IMR-90 (cell line): ENCODE data around the gene SDC4. TPM values are rescaled to one million over a fixed set of nuclear protein-coding genes. Genes with fewer than 3 reads are reported as not detected.

Source experiments
- ATAC-seq: fragments of 200-7000 bp; cut with Tn5 transposase; 2 replicates; pipeline ENCODE4 v1.9.1; 2020; ENCODE audit warnings: low read depth, mild to moderate bottlenecking, moderate library complexity
- BruUV-seq: library from RNA; stranded (reverse); fragments of 400-500 nt; replicated peaks from 2 replicates; lab custom pipeline; 2021; lab: Mats Ljungman, UMichigan
- CTCF ChIA-PET: fragments of 300-600 bp; formaldehyde crosslinking; extraction: SDS; loops from one replicate; lab custom pipeline; 2021; ENCODE audit warnings: antibody characterized with exemption; lab: Yijun Ruan, JAX
- POLR2A ChIA-PET: fragments of 300-600 bp; sonication (Branson Sonifier 250); formaldehyde crosslinking; loops from one replicate; lab custom pipeline; 2022; ENCODE audit warnings: antibody characterized with exemption; ENCODE audit not compliant: unreplicated experiment; lab: Charles Lee
- DNase-seq: peaks from one replicate; pipeline ENCODE4 v3.0.0; 2013
- H2AFZ ChIP-seq: replicated peaks from 2 replicates; pipeline ENCODE3; 2013; ENCODE audit warnings: low read length, mild to moderate bottlenecking; ENCODE audit not compliant: poor library complexity
- H2AK5ac ChIP-seq: 2 replicates; pipeline ENCODE4 v1.6.1; 2013; ENCODE audit warnings: low read depth, low read length, inconsistent platforms
- H2AK9ac ChIP-seq: replicated peaks from 2 replicates; pipeline ENCODE3; 2013; ENCODE audit warnings: mild to moderate bottlenecking, low read depth, low read length, moderate library complexity; ENCODE audit not compliant: poor library complexity
- H2BK120ac ChIP-seq: 2 replicates; pipeline ENCODE4 v1.6.1; 2013; ENCODE audit warnings: low read depth, low read length, inconsistent platforms
- H2BK15ac ChIP-seq: 3 replicates; pipeline ENCODE4 v1.6.1; 2013; ENCODE audit warnings: low read depth, low read length, inconsistent platforms
- H2BK20ac ChIP-seq: 2 replicates; pipeline ENCODE4 v1.6.1; 2013; ENCODE audit warnings: low read depth, mild to moderate bottlenecking, inconsistent platforms, low read length, moderate library complexity
- H2BK5ac ChIP-seq: 2 replicates; pipeline ENCODE4 v1.6.1; 2013; ENCODE audit warnings: mild to moderate bottlenecking, low read depth, low read length, inconsistent platforms; ENCODE audit not compliant: poor library complexity, severe bottlenecking
- H3K14ac ChIP-seq: replicated peaks from 2 replicates; pipeline ENCODE4 v1.6.1; 2013; ENCODE audit warnings: low read depth, low read length, inconsistent platforms
- H3K18ac ChIP-seq: 2 replicates; pipeline ENCODE4 v1.6.1; 2013; ENCODE audit warnings: low read depth, low read length, control low read depth
- H3K23ac ChIP-seq: 2 replicates; pipeline ENCODE4 v1.6.1; 2013; ENCODE audit warnings: low read depth, low read length, inconsistent platforms
- H3K27ac ChIP-seq: 2 replicates; pipeline ENCODE4 v1.5.1; 2013; ENCODE audit warnings: mild to moderate bottlenecking, control low read depth, low read length; ENCODE audit not compliant: insufficient read depth
- H3K27me3 ChIP-seq: 2 replicates; pipeline ENCODE4 v1.6.1; 2013; ENCODE audit warnings: low read length; ENCODE audit not compliant: control insufficient read depth, insufficient read depth
- H3K36me3 ChIP-seq: 2 replicates; pipeline ENCODE4 v1.6.1; 2013; ENCODE audit warnings: low read length, mixed read lengths; ENCODE audit not compliant: control insufficient read depth, insufficient read depth
- H3K4ac ChIP-seq: 2 replicates; pipeline ENCODE4 v1.6.1; 2013; ENCODE audit warnings: low read depth, low read length, inconsistent platforms
- H3K4me1 ChIP-seq: 2 replicates; pipeline ENCODE4 v1.6.1; 2013; ENCODE audit warnings: low read length, mixed read lengths; ENCODE audit not compliant: control insufficient read depth, insufficient read depth
- H3K4me2 ChIP-seq: 2 replicates; pipeline ENCODE4 v1.6.1; 2013; ENCODE audit warnings: low read depth, mild to moderate bottlenecking, control low read depth, low read length, moderate library complexity
- H3K4me3 ChIP-seq: 2 replicates; pipeline ENCODE4 v1.5.1; 2013; ENCODE audit warnings: low read depth, mild to moderate bottlenecking, control low read depth, low read length, moderate library complexity; ENCODE audit not compliant: insufficient read depth
- H3K56ac ChIP-seq: 2 replicates; pipeline ENCODE4 v1.6.1; 2013; ENCODE audit warnings: low read length, inconsistent platforms; ENCODE audit not compliant: insufficient read depth; ENCODE audit errors: extremely low read depth
- H3K79me1 ChIP-seq, 2 experiments: 2 replicates each; pipeline ENCODE4 v1.6.1; 2013; ENCODE audit warnings: low read length in 2 of 2, inconsistent platforms in 1 of 2, low read depth in 1 of 2
- H3K9ac ChIP-seq: 2 replicates; pipeline ENCODE4 v1.6.1; 2013; ENCODE audit warnings: low read depth, low read length, control low read depth
- H3K9me1 ChIP-seq: 2 replicates; pipeline ENCODE4 v1.6.1; 2013; ENCODE audit warnings: low read length, inconsistent platforms; ENCODE audit not compliant: insufficient read depth
- H3K9me3 ChIP-seq: 2 replicates; pipeline ENCODE4 v1.6.1; 2013; ENCODE audit warnings: low read length; ENCODE audit not compliant: control insufficient read depth, insufficient read depth
- H4K20me1 ChIP-seq: 2 replicates; pipeline ENCODE4 v1.6.1; 2013; ENCODE audit warnings: low read length, inconsistent platforms; ENCODE audit not compliant: insufficient read depth
- H4K5ac ChIP-seq: 2 replicates; pipeline ENCODE4 v1.6.1; 2013; ENCODE audit warnings: mild to moderate bottlenecking, low read depth, low read length, control low read depth
- H4K8ac ChIP-seq, 2 experiments: 2 replicates each; pipeline ENCODE4 v1.6.1; 2013; ENCODE audit warnings: low read depth in 2 of 2, low read length in 2 of 2, control low read depth in 1 of 2, inconsistent platforms in 1 of 2
- H4K91ac ChIP-seq: 2 replicates; pipeline ENCODE4 v1.6.1; 2013; ENCODE audit warnings: low read depth, low read length, inconsistent platforms; ENCODE audit not compliant: insufficient read depth
- FOS ChIP-seq: fragments of 150-350 bp; IDR thresholded peaks from 2 replicates; pipeline ENCODE4 v1.6.1; 2016; ENCODE audit warnings: low read depth, low read length
- MAFK ChIP-seq: IDR thresholded peaks from 2 replicates; pipeline ENCODE4 v1.6.1; 2012; ENCODE audit warnings: low read depth, low read length, improper control_type of control experiment
- MAZ ChIP-seq: IDR thresholded peaks from 2 replicates; pipeline ENCODE4 v1.6.1; 2012; ENCODE audit warnings: low read depth, mild to moderate bottlenecking, low read length, improper control_type of control experiment, moderate library complexity, borderline replicate concordance
- SMC3 ChIP-seq: fragments of 150-350 bp; IDR thresholded peaks from 2 replicates; pipeline ENCODE4 v1.6.1; 2016; ENCODE audit warnings: low read depth, mild to moderate bottlenecking, antibody characterized with exemption, low read length, moderate library complexity
- WGBS, 2 experiments: methylation state at CpG; one replicate each; pipeline versions ENCODE4 v1.1.5 to v1.1.7; 2013; ENCODE audit warnings: missing lambda C conversion rate in 2 of 2; ENCODE audit not compliant: insufficient read length in 1 of 2; ENCODE audit errors: extremely low coverage in 2 of 2; 5-methylcytosine and 5-hydroxymethylcytosine counted together
- dilution Hi-C: fragments of 300-500 bp; cut with HindIII; formaldehyde crosslinking; loops from one replicate; pipeline ENCODE4 v1.14.3; 2018; ENCODE audit warnings: low sequenced_read_pairs; ENCODE audit not compliant: unreplicated experiment
- in situ Hi-C: fragments of 300-500 bp; cut with MboI; formaldehyde crosslinking; loops from 3 replicates; pipeline ENCODE4 v1.14.3; 2019; ENCODE audit warnings: low sequenced_read_pairs, inconsistent platforms, mixed read lengths
- intact Hi-C: fragments of 100-400 bp; cut with micrococcal nuclease; formaldehyde crosslinking; loops from 2 replicates; pipeline ENCODE4 v1.10.0; 2022
- polyA plus RNA-seq, 3 experiments: library from polyadenylated mRNA; depleted of rRNA; stranded (reverse); fragments of >200 nt; gene quantifications; 2 replicates each; pipeline ENCODE4 v1.2.3, GENCODE V29; 2012; ENCODE audit warnings: low replicate concordance in 1 of 3
- total RNA-seq: library from RNA; depleted of rRNA; stranded (reverse); fragments of >200 nt; gene quantifications from 2 replicates; pipeline ENCODE4 v1.2.3, GENCODE V29; 2012
- TF ChIP-seq, protein P1 (sequence below): conservative IDR thresholded peaks from 2 replicates; pipeline ENCODE4 v1.5.1; 2012; ENCODE audit warnings: mild to moderate bottlenecking, low read depth, low read length, improper control_type of control experiment

Gene SDC4
- total and polyA plus RNA-seq, 2 of the 4 experiments (the other 2 are of a cell fraction), result 203 to 265 TPM

DNA sequence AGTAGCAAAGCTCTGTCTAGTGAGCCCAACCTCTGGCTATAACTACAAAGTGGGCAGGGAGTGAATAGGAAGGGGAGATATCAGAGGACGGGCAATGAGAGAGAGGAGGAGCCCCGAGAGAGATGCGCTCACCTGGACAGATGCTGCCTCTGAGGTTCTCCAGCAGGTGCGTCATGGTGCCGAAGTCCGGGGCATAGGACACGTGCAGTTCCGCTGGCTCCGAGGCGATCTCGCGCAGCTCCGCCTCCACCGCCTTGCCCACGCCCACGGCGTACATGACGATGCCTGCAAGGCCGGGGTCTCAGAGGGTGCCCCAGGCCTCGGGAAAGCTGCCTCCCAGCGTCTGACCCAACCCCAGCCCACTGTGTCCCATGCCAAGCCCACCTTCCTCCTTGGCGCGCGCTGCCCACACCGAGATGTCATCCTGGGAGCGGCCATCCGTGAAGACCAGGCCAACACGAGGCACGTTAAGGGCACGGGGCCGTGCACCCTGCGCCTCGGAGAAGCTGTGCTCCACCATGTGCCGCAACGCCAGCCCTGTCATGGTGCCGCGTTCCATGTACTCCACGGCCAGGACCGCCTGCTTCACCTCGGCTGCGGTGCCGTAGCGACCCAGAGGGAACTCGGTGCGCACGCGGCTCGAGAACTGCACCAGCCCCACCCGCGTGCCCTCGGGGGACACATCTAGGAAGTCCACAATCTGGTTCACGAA, 50.3 kb downstream of the SDC4 start:
- POLR2A ChIA-PET, result no interaction called here
- Histone ChIP-seq H3K18ac (no peak overlapping the region), H2BK20ac (no peak overlapping the region), H3K27me3 (peaks cover 13% of the 10 kb centered on the region), H3K36me3 (no peaks in the 10 kb centered on the region), H2BK120ac (no peak overlapping the region), H4K5ac (no peak overlapping the region), H2AFZ (no peak overlapping the region), H4K91ac (no peak overlapping the region), H4K8ac (no peak overlapping the region), H3K4ac (no peak overlapping the region), H3K4me2 (no peak overlapping the region), H3K4me3 (no peak overlapping the region), H4K20me1 (no peaks in the 10 kb centered on the region), H3K9me1 (no peaks in the 10 kb centered on the region), H2BK5ac (no peak overlapping the region), H3K9me3 (no peaks in the 10 kb centered on the region; the same call in 1 of the 2 replicates), H2BK15ac (no peak overlapping the region), H2AK5ac (no peak overlapping the region), H3K4me1 (no peaks in the 10 kb centered on the region), H3K9ac (no peak overlapping the region), H3K79me1 (no peaks in the 10 kb centered on the region), H3K56ac (no peak overlapping the region), H3K14ac (no peak overlapping the region), H3K23ac (no peak overlapping the region), H2AK9ac (no peak overlapping the region), H3K27ac (no peak overlapping the region)
- 87% methylated on average over 48 of the region's 52 CpGs; no CpG with 5 or more reads in 1 of the 2 experiments for WGBS, 2 experiments
- intact Hi-C loops, result no loop called here
- ATAC-seq, result no peak
- dilution Hi-C loops, result no loop called here
- TF ChIP-seq MAFK (no peak), FOS (no peak), MAZ (no peak), SMC3 (no peak)
- TF ChIP-seq, protein P1, sequence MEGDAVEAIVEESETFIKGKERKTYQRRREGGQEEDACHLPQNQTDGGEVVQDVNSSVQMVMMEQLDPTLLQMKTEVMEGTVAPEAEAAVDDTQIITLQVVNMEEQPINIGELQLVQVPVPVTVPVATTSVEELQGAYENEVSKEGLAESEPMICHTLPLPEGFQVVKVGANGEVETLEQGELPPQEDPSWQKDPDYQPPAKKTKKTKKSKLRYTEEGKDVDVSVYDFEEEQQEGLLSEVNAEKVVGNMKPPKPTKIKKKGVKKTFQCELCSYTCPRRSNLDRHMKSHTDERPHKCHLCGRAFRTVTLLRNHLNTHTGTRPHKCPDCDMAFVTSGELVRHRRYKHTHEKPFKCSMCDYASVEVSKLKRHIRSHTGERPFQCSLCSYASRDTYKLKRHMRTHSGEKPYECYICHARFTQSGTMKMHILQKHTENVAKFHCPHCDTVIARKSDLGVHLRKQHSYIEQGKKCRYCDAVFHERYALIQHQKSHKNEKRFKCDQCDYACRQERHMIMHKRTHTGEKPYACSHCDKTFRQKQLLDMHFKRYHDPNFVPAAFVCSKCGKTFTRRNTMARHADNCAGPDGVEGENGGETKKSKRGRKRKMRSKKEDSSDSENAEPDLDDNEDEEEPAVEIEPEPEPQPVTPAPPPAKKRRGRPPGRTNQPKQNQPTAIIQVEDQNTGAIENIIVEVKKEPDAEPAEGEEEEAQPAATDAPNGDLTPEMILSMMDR, result no peak
- no peak for DNase-seq
- in situ Hi-C loops, result loop anchor here (25.0 kb wide), 1 partner anchor 186 kb away; the partner anchor contains the start of genes KCNS1, WFDC12 and WFDC5
- BruUV-seq, result no TSS peak
- CTCF ChIA-PET, result interaction anchor here (1.2 kb wide), 1 partner anchor 14 kb away, joined by 6 read pairs; no protein-coding TSS in a partner anchor
